ENCODE measurements around the gene PLPPR4. TPM values are rescaled to one million over a fixed set of nuclear protein-coding genes. Genes with fewer than 3 reads are reported as not detected.

Gene PLPPR4
- total and polyA plus RNA-seq, 10 of the 15 experiments (the other 5 are each of a cell fraction or from before 2014, with no cell fraction given): not detected

- Histone ChIP-seq H4K20me1 (ENCODE audit: control insufficient read depth, insufficient read depth) (no peaks in the 10 kb centered on the region), H3K36me3 (ENCODE audit: control insufficient read depth in 2 of 2, insufficient read depth in 2 of 2, low read length in 1 of 2) (no peaks in the 10 kb centered on the region), H3K4me1 (ENCODE audit: control insufficient read depth, insufficient read depth, low read length) (no peaks in the 10 kb centered on the region), H2AFZ (ENCODE audit: control insufficient read depth, low read depth, low read length) (no peak overlapping the region), H3K4me2 (ENCODE audit: control insufficient read depth, insufficient read depth) (no peak overlapping the region), H3K79me2 (ENCODE audit: control insufficient read depth, insufficient read depth, low read length) (no peaks in the 10 kb centered on the region), H3K27ac (ENCODE audit: control insufficient read depth, insufficient read depth) (no peak overlapping the region), H3K27me3 (replicated peaks in 1 of 2; ENCODE audit: control insufficient read depth in 2 of 2, insufficient read depth in 2 of 2, low read length in 1 of 2) (no peaks in the 10 kb centered on the region), H3K4me3 (no peak overlapping the region), H3K9me3 (replicated peaks; ENCODE audit: control insufficient read depth, insufficient read depth, low read length) (no peaks in the 10 kb centered on the region), H3K9ac (ENCODE audit: control insufficient read depth, insufficient read depth, low read length) (no peak overlapping the region)
- no peak for FAIRE-seq
- no peak for ATAC-seq
- TF ChIP-seq RAD21 (IDR thresholded peaks at IDR 0.05; ENCODE audit: insufficient read depth, low read depth, low read length) (no peak), MEF2B (IDR thresholded peaks at IDR 0.05; ENCODE audit: partially characterized antibody, poor library complexity, severe bottlenecking) (no peak), ZNF592 (IDR thresholded peaks at IDR 0.05) (no peak), ESRRA (IDR thresholded peaks at IDR 0.05; ENCODE audit: low read length) (no peak), PBX3 (IDR thresholded peaks at IDR 0.05; ENCODE audit: insufficient replicate concordance, low read depth, low read length) (no peak), SIN3A (IDR thresholded peaks at IDR 0.05; ENCODE audit: low read depth, low read length) (no peak), MYC (IDR thresholded peaks at IDR 0.05; ENCODE audit: insufficient read depth, insufficient read length, insufficient replicate concordance, low read length, severe bottlenecking) (no peak), FOXK2 (IDR thresholded peaks at IDR 0.05) (no peak)
- SMC1A ChIA-PET (ENCODE audit: uncharacterized antibody, unreplicated experiment): interaction anchor here (0.8 kb wide), 1 partner anchor 15 kb away, joined by 4 read pairs; no protein-coding TSS in a partner anchor
- POLR2A ChIA-PET: no interaction called here
- no TSS peak for BruUV-seq (replicated peaks)
- RAD21 ChIA-PET (ENCODE audit: unreplicated experiment): no interaction called here
- intact Hi-C loops (cut with micrococcal nuclease; ENCODE audit: unreplicated experiment) (no loop called here), in situ Hi-C loops (cut with MboI) (no loop called here)
- CTCF ChIA-PET: no interaction called here
- DNase-seq (ENCODE audit: low read depth, low spot score): no peak
- WGBS (ENCODE audit: insufficient coverage, insufficient replicate concordance, low lambda C conversion rate, missing lambda C conversion rate): 34% methylated on average over 2 of the region's 2 CpGs
Observed at GRCh38 chr1:99297923-99298322, 33.6 kb downstream of the PLPPR4 start.

Measured in GM12878 (cell line).